HEK293 (cell line): ENCODE results near the gene VIT.

Source experiments
- CTCF ChIA-PET: fragments of 350-600 bp; formaldehyde crosslinking; extraction: SDS; loops from one replicate; lab custom pipeline; 2021; ENCODE audit warnings: antibody characterized with exemption; lab: Yijun Ruan, JAX
- POLR2A ChIA-PET: fragments of 300-600 bp; formaldehyde crosslinking; extraction: SDS; loops from one replicate; lab custom pipeline; 2020; ENCODE audit warnings: antibody characterized with exemption, inconsistent platforms; lab: Yijun Ruan, JAX
- H3K27ac ChIP-seq: fragments of 200-500 bp; sonication (Bioruptor generic); 2 replicates; pipeline ENCODE4 v1.5.1; 2014; ENCODE audit warnings: low read depth, low read length, control low read depth, inconsistent platforms; ENCODE audit errors: extremely low read depth
- H3K36me3 ChIP-seq, 2 experiments: fragments of 200-500 bp in 1 of 2; sonication (Bioruptor generic) in 1 of 2; 1 replicate in 1 of 2; 2 replicates in 1 of 2; pipeline ENCODE4 v1.5.1; 2014 to 2017; ENCODE audit warnings: inconsistent platforms in 2 of 2, low read length in 2 of 2; ENCODE audit not compliant: control insufficient read depth in 2 of 2, insufficient read depth in 1 of 2
- H3K4me1 ChIP-seq: fragments of 200-500 bp; sonication (Bioruptor generic); 2 replicates; pipeline ENCODE4 v1.5.1; 2014; ENCODE audit warnings: mild to moderate bottlenecking, low read length, inconsistent platforms; ENCODE audit not compliant: control insufficient read depth, insufficient read depth
- H3K4me3 ChIP-seq: 2 replicates; pipeline ENCODE4 v1.5.1; 2011; ENCODE audit warnings: low read depth, mild to moderate bottlenecking, control low read depth, low read length, moderate library complexity
- H3K9me3 ChIP-seq: fragments of 200-500 bp; sonication (Bioruptor generic); 2 replicates; pipeline ENCODE4 v1.5.1; 2014; ENCODE audit warnings: low read depth, low read length, inconsistent platforms; ENCODE audit not compliant: control insufficient read depth, insufficient read depth
- HIC1 ChIP-seq: fragments of 450-650 bp; formaldehyde crosslinking; IDR thresholded peaks from 2 replicates; pipeline ENCODE4 v1.5.1; 2016; ENCODE audit warnings: missing biosample characterization, missing genetic modification characterization
- KLF7 ChIP-seq: fragments of 450-650 bp; formaldehyde crosslinking; IDR thresholded peaks from 2 replicates; pipeline ENCODE4 v1.5.1; 2016; ENCODE audit warnings: missing biosample characterization, missing genetic modification characterization, borderline replicate concordance
- KLF8 ChIP-seq: fragments of 450-650 bp; formaldehyde crosslinking; IDR thresholded peaks from 2 replicates; pipeline ENCODE4 v1.5.1; 2016; ENCODE audit warnings: missing biosample characterization, missing genetic modification characterization
- TRIM28 ChIP-seq: IDR thresholded peaks from 2 replicates; pipeline ENCODE4 v1.6.1; 2011; ENCODE audit warnings: low read length, control low read depth, borderline replicate concordance
- YY1 ChIP-seq: fragments of 450-650 bp; formaldehyde crosslinking; IDR thresholded peaks from 2 replicates; pipeline ENCODE4 v1.5.1; 2018; ENCODE audit warnings: missing biosample characterization, missing genetic modification characterization
- ZBTB17 ChIP-seq: fragments of 450-650 bp; formaldehyde crosslinking; IDR thresholded peaks from 2 replicates; pipeline ENCODE4 v1.5.1; 2016; ENCODE audit warnings: missing biosample characterization, missing genetic modification characterization
- ZNF112 ChIP-seq: fragments of 450-650 bp; formaldehyde crosslinking; IDR thresholded peaks from 2 replicates; pipeline ENCODE4 v1.5.0; 2017; ENCODE audit warnings: missing biosample characterization, missing genetic modification characterization
- ZNF146 ChIP-seq: fragments of 450-650 bp; formaldehyde crosslinking; IDR thresholded peaks from 2 replicates; pipeline ENCODE4 v1.5.1; 2016; ENCODE audit warnings: missing biosample characterization, missing genetic modification characterization
- ZNF155 ChIP-seq: fragments of 450-650 bp; formaldehyde crosslinking; IDR thresholded peaks from 2 replicates; pipeline ENCODE4 v1.5.1; 2016; ENCODE audit warnings: missing biosample characterization, missing genetic modification characterization
- ZNF202 ChIP-seq: fragments of 450-650 bp; formaldehyde crosslinking; IDR thresholded peaks from 2 replicates; pipeline ENCODE4 v1.5.1; 2016; ENCODE audit warnings: missing biosample characterization, missing genetic modification characterization, borderline replicate concordance
- ZNF292 ChIP-seq: fragments of 450-650 bp; formaldehyde crosslinking; IDR thresholded peaks from 2 replicates; pipeline ENCODE4 v1.5.1; 2016; ENCODE audit warnings: low read depth, missing biosample characterization, missing genetic modification characterization, borderline replicate concordance
- ZNF366 ChIP-seq: fragments of 450-650 bp; formaldehyde crosslinking; conservative IDR thresholded peaks from 2 replicates; pipeline ENCODE4 v1.5.1; 2016; ENCODE audit warnings: missing biosample characterization, missing genetic modification characterization
- ZNF423 ChIP-seq: fragments of 450-650 bp; formaldehyde crosslinking; IDR thresholded peaks from 2 replicates; pipeline ENCODE4 v1.5.1; 2016; ENCODE audit warnings: missing biosample characterization, missing genetic modification characterization
- ZNF488 ChIP-seq: fragments of 450-650 bp; formaldehyde crosslinking; IDR thresholded peaks from 2 replicates; pipeline ENCODE4 v1.5.1; 2016; ENCODE audit warnings: missing biosample characterization, missing genetic modification characterization
- ZNF658 ChIP-seq: fragments of 450-650 bp; formaldehyde crosslinking; IDR thresholded peaks from 2 replicates; pipeline ENCODE4; 2016; ENCODE audit warnings: missing biosample characterization, missing genetic modification characterization
- ZNF660 ChIP-seq: fragments of 450-650 bp; IDR thresholded peaks from 2 replicates; pipeline ENCODE4 v1.5.1; 2018; ENCODE audit warnings: missing biosample characterization, mild to moderate bottlenecking, missing genetic modification characterization
- ZNF677 ChIP-seq: fragments of 450-650 bp; IDR thresholded peaks from 2 replicates; pipeline ENCODE4 v1.5.0; 2018; ENCODE audit warnings: missing biosample characterization, mild to moderate bottlenecking, missing genetic modification characterization, moderate library complexity
- ZNF785 ChIP-seq: fragments of 450-650 bp; formaldehyde crosslinking; IDR thresholded peaks from 2 replicates; pipeline ENCODE4 v1.5.1; 2016; ENCODE audit warnings: missing biosample characterization, missing genetic modification characterization
- ZSCAN4 ChIP-seq: fragments of 450-650 bp; formaldehyde crosslinking; IDR thresholded peaks from 2 replicates; pipeline ENCODE4 v1.5.1; 2017; ENCODE audit warnings: missing biosample characterization, missing genetic modification characterization
- TF ChIP-seq, protein P1 (sequence below): fragments of 450-650 bp; formaldehyde crosslinking; IDR thresholded peaks from 2 replicates; pipeline ENCODE4 v1.5.1; 2017; ENCODE audit warnings: missing biosample characterization, mild to moderate bottlenecking, missing genetic modification characterization, moderate library complexity

VIT gene

GRCh38 chr2:36663851-36664695 lies 32.4 kb upstream of the VIT start (continued):
- 0 out of 2 replicates have a peak, but pooled peaks have one; percentile 40 for TF ChIP-seq ZSCAN4 (tag by site-specific recombination)
- no peak for TF ChIP-seq KLF7 (tag by site-specific recombination)
- TF ChIP-seq HIC1 (tag by site-specific recombination) = no peak
- TF ChIP-seq ZNF112 (tag by site-specific recombination) = no peak
- peak; percentile 49; the same call in 1 of the 2 replicates for TF ChIP-seq ZNF660 (tag by site-specific recombination)
- no peak for TF ChIP-seq YY1 (tag by site-specific recombination)
- 0 out of 2 replicates have a peak, but pooled peaks have one; percentile 16 for TF ChIP-seq ZBTB17
- TF ChIP-seq TRIM28 = no peak

DNA sequence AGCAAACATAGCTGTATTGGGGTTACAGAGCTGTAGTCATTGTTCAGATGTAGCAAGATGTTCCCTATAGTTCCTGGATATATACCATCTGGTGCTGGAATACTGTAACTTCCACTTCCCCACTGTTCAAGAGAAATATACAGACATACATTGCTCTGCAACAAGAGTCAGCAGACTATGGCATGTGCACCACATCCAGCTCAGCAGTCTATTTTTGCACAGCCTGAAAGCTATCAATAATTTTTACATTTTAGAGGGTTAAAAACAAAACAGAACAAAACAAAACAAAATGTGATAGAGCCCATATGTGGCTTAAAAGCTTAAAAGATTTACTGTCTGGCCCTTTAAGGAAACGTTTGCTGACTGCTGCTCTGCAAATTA lies 31.8 kb upstream of the VIT start:
- ChIA-PET POLR2A (no interaction called here), CTCF (interaction anchor here (0.6 to 2.5 kb wide), 48 partner anchors 8 to 1721 kb away, joined by 3 to 18 read pairs (median 4); partner anchors contain the start of gene FEZ2)
- no peak for TF ChIP-seq ZNF202 (tag by site-specific recombination)
- no peak for TF ChIP-seq ZNF488 (tag by site-specific recombination)
- TF ChIP-seq ZNF423 (tag by site-specific recombination) = no peak
- TF ChIP-seq ZNF366 (tag by site-specific recombination) = no peak
- TF ChIP-seq ZNF292 (tag by site-specific recombination) = no peak
- TF ChIP-seq ZNF677 = no peak
- no peak for TF ChIP-seq ZNF155 (tag by site-specific recombination)
- no peak for TF ChIP-seq ZNF658
- no peak for TF ChIP-seq ZNF146 (tag by site-specific recombination)
- no peak for TF ChIP-seq ZNF785 (tag by site-specific recombination)
- TF ChIP-seq, protein P1, sequence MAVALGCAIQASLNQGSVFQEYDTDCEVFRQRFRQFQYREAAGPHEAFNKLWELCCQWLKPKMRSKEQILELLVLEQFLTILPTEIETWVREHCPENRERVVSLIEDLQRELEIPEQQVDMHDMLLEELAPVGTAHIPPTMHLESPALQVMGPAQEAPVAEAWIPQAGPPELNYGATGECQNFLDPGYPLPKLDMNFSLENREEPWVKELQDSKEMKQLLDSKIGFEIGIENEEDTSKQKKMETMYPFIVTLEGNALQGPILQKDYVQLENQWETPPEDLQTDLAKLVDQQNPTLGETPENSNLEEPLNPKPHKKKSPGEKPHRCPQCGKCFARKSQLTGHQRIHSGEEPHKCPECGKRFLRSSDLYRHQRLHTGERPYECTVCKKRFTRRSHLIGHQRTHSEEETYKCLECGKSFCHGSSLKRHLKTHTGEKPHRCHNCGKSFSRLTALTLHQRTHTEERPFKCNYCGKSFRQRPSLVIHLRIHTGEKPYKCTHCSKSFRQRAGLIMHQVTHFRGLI = no peak
- no peak for TF ChIP-seq KLF8 (tag by site-specific recombination)
- Histone ChIP-seq H3K4me1 (no peaks in the 10 kb centered on the region), H3K36me3 (no peaks in the 10 kb centered on the region), H3K9me3 (no peaks in the 10 kb centered on the region), H3K4me3 (no peak overlapping the region), H3K27ac (no peak overlapping the region)
